Right renal pelvis (tissue), 4 donors: ENCODE results near the gene POMT1. TPM values are rescaled to one million over a fixed set of nuclear protein-coding genes. Genes with fewer than 3 reads are reported as not detected.
"Not testable (repeated sequence)": the region's sequence is repeated elsewhere in the genome, so short reads cannot be mapped to it uniquely, and the experiment has no call there.

Source experiments
- DNase-seq, 4 donors: peaks; one replicate each; pipeline ENCODE4 v3.0.0-alpha.2; 2013; ENCODE audit warnings: low read depth in 4 of 4, low spot score in 3 of 4, missing footprints in 1 of 4
- polyA plus RNA-seq, 4 donors: library from polyadenylated mRNA; unstranded; fragments of 120-200 nt; gene quantifications; one replicate each; pipeline ENCODE4 v1.2.1, GENCODE V29; 2013; ENCODE audit not compliant: insufficient read length in 4 of 4

The POMT1 gene
- polyA plus RNA-seq, 4 donors: 33.4 to 38.4 (median 34.8) TPM

DNA sequence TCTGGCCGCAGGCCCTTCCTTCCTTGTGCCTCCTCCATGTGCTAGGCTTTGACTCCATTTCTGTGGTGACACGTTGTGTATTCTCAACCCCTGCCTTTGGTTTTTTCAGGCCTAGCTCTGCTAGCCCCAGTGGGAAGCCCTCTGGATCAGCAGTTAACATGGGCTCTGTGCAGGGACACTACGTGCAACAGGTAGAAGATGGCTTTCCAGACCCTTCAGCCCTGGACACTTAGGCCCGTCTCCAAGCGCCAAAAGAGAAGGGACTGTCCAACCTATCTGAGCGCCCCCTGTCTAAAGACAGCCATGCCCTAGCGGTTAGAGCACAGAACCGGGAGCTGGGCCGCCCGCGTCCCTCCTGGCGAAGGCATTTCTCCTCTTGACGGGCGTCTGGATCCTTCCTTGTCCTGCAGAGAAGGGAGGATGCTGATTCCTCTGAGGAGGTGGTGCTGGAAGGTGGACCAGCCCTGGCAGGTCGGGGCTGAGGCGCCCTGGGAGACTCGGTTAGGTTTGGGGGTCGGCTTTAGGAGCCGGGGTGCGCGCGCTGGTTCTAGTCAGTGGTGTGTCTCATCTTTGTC lies 8.3 kb upstream of the POMT1 start:
- DNase-seq: no peak

DNA sequence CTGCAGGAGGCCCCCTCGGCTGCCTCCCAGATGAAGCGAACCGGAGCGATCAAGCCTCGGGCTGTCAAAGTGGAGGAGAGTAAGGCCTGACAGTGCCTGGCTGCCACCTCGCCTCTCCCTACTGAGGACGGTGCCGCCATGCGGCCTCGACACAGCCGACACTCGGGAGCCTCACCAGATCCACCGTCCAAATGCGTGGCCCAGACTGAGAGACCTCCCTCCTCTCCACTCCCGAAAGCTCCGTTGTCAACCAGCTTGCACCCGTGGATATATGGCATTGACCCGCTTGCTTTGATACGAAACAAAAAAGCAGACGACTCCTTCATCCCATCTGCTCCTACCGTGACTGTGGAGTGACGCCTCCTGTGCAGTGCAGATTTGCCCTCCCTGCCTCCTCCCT lies 6.9 kb upstream of the POMT1 start:
- no peak for DNase-seq

- DNase-seq: no peak
Observed at GRCh38 chr9:131496844-131497405, 5.8 kb upstream of the POMT1 start.

DNA sequence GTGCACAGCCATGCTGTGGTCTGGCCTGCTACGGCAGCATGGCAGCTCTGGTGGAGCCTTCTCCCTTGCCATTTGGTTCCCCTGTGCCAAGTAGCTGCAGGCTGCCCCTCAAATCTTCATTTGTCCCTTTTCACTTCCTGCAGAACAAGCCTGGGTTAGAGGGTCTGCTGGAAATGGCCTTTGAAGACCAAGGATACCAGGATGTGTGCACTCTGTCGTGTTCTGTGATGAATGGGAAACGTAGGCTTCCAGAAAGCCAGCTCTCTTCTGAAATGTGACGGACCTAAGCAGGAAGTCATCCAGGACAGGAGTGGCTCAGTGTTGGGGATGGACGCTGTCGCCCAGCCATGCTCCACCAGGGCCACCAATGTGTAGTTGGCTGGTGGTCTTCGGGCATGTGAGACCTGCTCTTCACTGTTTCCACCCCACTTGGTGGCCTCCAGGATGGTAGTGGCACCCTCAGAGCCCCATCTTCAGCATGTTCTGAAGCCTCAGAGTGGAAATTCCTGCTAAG lies 3.4 kb upstream of the POMT1 start:
- no peak for DNase-seq

- DNase-seq: no peak
Observed at GRCh38 chr9:131500377-131500776, 2.3 kb upstream of the POMT1 start.

DNA sequence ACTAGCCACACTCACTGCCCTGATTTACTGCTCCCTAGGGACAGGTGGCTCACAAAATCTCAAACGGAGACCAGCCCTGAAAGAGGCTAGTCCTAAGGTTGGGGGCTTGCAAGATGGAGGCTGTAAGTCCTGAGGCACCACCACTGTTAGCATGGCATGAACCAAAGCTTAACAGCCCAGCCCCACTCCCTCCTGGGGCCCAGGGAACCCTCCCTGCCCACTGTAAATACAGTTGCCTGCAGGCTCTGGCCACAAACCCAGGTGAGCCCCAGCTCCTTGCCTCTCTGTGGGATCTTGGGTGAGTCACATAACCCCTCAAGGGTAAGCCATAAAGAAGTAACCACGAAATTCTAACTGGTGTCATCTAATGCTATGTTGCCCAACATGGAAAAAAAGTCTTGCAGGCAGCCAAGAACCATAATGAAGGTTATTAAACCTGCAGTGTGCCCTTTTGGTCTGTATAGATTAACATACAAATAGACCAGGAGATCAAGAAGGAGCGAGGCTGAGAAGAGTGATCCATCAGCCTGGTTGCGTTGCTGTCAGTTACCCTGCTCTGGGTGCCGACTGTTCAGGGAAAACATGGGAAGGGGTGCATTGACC lies 1.7 kb upstream of the POMT1 start:
- DNase-seq: no peak

DNA sequence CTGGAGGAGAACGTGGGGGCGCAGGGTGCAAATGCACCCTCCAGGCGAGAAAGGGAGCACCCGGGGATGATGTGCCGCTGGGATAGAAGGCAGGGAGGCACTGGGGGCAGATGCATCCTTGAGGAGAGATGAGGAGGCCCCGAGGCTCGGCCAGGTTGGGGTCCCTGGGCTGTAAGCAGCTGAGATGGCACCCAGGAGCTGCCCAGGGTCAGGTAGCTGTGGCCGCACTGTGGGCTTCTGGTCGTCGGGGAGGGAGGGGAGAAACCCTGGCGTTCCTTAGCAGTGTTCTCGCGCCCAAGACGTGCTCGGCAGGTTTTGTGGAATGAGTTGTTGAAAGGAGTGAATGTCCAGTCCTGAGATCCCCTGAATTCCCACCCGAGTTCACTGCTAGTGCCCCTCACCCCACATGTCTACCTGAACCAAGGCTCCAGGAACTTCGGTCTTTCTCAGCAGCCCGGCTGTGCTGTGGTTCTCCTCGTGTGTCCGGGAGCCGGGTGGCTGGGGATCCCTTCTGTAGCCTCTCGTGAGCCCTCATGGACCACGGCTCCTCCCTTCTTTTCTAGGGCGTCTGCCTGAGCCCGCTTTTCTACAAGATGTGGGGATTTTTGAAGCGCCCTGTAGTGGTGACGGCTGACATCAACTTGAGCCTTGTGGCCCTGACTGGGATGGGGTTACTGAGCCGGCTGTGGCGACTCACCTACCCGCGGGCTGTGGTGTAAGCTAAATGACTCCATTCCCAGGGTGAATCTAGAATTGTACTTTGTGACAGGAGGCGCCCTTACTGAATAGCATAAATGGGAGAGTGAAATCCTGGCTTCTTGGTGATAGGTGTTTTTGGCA lies 1.1 kb downstream of the POMT1 start:
- no peak for DNase-seq

GRCh38 chr9:131505012-131505411 lies 2.3 kb downstream of the POMT1 start:
- DNase-seq: no peak

- no peak for DNase-seq
Observed at GRCh38 chr9:131511416-131511815, 8.7 kb downstream of the POMT1 start.

DNA sequence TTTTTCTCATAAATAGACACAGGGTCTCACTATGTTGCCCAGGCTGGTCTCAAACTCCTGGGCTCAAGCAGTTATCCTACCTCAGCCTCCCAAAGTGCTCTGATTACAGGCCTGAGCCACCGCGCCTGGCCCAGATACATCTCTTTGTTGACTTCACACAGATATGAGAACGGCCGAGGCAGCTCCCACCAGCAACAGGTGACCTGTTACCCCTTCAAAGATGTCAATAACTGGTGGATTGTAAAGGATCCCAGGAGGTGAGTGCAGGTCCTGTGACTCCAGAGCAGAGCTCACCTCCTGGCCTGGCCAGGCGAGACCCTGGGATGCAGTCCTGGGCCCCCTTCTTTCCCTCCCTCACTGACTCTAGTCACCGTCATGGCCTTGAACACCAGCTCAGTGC lies 9.2 kb downstream of the POMT1 start:
- no peak for DNase-seq

DNA sequence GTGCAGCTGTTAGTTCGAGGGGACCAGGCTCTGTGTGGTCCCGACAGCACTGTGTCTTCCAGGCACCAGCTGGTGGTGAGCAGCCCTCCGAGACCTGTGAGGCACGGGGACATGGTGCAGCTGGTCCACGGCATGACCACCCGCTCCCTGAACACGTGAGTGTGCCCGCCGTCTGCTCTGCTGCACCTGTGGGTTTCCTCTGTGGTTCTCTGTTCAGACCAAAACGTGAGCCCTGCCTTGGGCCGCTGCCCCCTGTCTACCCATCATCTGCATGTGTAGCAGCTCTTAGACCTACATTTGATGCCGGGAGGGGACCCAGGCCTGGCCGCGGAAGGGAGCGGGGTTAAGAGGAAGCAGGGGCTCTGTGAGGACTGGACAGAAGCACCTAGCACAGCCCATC lies 10.5 kb downstream of the POMT1 start:
- DNase-seq: no peak

- DNase-seq: not testable (repeated sequence)
Observed at GRCh38 chr9:131515559-131516031, 12.9 kb downstream of the POMT1 start.

DNA sequence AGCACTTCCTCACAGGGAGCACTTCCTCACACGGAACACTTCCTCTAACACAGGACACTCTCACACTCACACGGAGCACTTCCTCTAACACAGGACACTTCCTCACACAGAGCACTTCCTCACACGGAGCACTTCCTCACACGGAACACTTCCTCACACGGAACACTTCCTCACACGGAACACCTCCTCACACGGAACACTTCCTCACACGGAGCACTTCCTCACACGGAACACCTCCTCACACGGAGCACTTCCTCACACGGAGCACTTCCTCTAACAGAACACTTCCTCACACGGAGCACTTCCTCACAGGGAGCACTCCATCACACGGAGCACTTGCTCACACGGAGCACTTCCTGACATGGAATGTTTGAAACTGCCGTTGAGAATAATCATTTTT lies 13.4 kb downstream of the POMT1 start:
- DNase-seq: no peak

DNA sequence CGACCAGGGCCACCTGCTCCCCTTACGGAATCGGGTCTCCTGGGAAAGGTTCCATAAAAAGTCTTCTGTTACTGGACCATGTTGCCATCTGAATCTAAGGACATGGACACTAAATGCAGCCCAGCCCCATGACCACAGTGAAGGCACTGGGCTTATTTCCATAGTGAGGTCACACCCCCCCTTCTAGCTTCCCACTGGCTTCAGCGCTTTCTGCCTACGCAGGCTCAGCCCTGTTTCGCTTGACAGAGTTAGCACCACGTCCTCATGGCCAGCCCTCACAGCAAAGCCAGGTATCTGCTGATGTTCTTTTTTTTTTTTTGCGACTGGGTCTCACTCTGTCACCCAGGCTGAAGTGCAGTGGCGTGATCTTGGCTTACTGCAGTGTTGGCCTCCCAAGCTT lies 14.2 kb downstream of the POMT1 start:
- no peak for DNase-seq

GRCh38 chr9:131517761-131518190 lies 15.1 kb downstream of the POMT1 start:
- no peak for DNase-seq

- DNase-seq: no peak
Observed at GRCh38 chr9:131518553-131518952, 15.8 kb downstream of the POMT1 start.

GRCh38 chr9:131520503-131520902 lies 17.8 kb downstream of the POMT1 start:
- DNase-seq: no peak

GRCh38 chr9:131521203-131521602 lies 18.5 kb downstream of the POMT1 start:
- no peak for DNase-seq

DNA sequence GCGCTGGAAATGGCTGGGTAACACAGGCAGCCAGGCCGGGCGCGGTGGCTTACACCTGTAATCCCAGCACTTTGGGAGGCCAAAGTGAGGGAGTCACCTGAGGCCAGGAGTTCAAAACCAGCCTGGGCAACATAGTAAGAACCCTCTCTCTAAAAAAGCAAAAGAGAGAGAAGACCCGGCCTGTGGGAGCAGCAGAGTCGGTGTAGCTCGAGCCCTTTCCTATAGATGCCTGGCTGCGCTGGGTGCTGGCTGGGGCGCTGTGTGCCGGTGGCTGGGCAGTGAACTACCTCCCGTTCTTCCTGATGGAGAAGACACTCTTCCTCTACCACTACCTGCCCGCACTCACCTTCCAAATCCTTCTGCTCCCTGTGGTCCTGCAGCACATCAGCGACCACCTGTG lies 19.1 kb downstream of the POMT1 start:
- DNase-seq: no peak

GRCh38 chr9:131522257-131523085 lies 19.8 kb downstream of the POMT1 start:
- no peak for DNase-seq

GRCh38 chr9:131523086-131523388 lies 20.3 kb downstream of the POMT1 start:
- no peak for DNase-seq
